Activated CD8-positive, alpha-beta memory T cell treated with anti-CD3 and anti-CD28 coated beads, Interleukin-2, amount 50 U/mL, for 24 hours (primary cell): ENCODE data around the gene PCDH11Y.
"Not testable (repeated sequence)": the region's sequence is repeated elsewhere in the genome, so short reads cannot be mapped to it uniquely, and the experiment has no call there.

Experiments used
- DNase-seq: peaks from one replicate; pipeline ENCODE4 v3.0.0-alpha.2; 2020; ENCODE audit errors: extremely low read depth

PCDH11Y gene

GRCh38 chrY:5000057-5000456 is at the start of gene PCDH11Y:
PCDH11Y (plus strand) TSS chrY:5000296; CDS start chrY:5057100, 56,804 bp downstream.
- not testable (repeated sequence) for DNase-seq

- not testable (repeated sequence) for DNase-seq
These were observed 32.2 kb upstream of the PCDH11Y start for GRCh38 chrY:4967894-4968293.

- not testable (repeated sequence) for DNase-seq
These were observed 8.2 kb upstream of the PCDH11Y start for GRCh38 chrY:4991743-4992400.

- DNase-seq, result not testable (repeated sequence)
These were observed 5.2 kb upstream of the PCDH11Y start for GRCh38 chrY:4994892-4995291.

- not testable (repeated sequence) for DNase-seq
These were observed 2.5 kb downstream of the PCDH11Y start for GRCh38 chrY:5002476-5003184.

GRCh38 chrY:5038972-5039523 is 39.0 kb downstream of the PCDH11Y start:
- DNase-seq, result not testable (repeated sequence)

GRCh38 chrY:5083017-5083416 is 82.9 kb downstream of the PCDH11Y start:
- DNase-seq, result not testable (repeated sequence)

- DNase-seq, result not testable (repeated sequence)
These were observed 182.9 kb downstream of the PCDH11Y start for GRCh38 chrY:5182998-5183397.

- DNase-seq, result not testable (repeated sequence)
These were observed 215.0 kb downstream of the PCDH11Y start for GRCh38 chrY:5215116-5215515.

GRCh38 chrY:5324931-5325330 is 324.8 kb downstream of the PCDH11Y start:
- DNase-seq, result not testable (repeated sequence)

GRCh38 chrY:5342220-5342619 is 342.1 kb downstream of the PCDH11Y start:
- not testable (repeated sequence) for DNase-seq

GRCh38 chrY:5543705-5544104 is 543.6 kb downstream of the PCDH11Y start:
- DNase-seq, result not testable (repeated sequence)

GRCh38 chrY:5638589-5638988 is 638.5 kb downstream of the PCDH11Y start:
- not testable (repeated sequence) for DNase-seq

GRCh38 chrY:5679265-5679664 is 679.2 kb downstream of the PCDH11Y start:
- DNase-seq, result not testable (repeated sequence)

- DNase-seq, result not testable (repeated sequence)
These were observed 708.6 kb downstream of the PCDH11Y start for GRCh38 chrY:5708727-5709126.

- not testable (repeated sequence) for DNase-seq
These were observed 709.8 kb downstream of the PCDH11Y start for GRCh38 chrY:5709788-5710381.

GRCh38 chrY:5761403-5761802 is 761.3 kb downstream of the PCDH11Y start:
- DNase-seq, result not testable (repeated sequence)

GRCh38 chrY:5776485-5776884 is 776.4 kb downstream of the PCDH11Y start:
- not testable (repeated sequence) for DNase-seq
